Ectodermal cell (in vitro differentiated cells): ENCODE results near the gene CDKN2AIP.

Source experiments
- H3K27ac ChIP-seq: 2 replicates; pipeline ENCODE4 v1.7.0; 2013; ENCODE audit warnings: mild to moderate bottlenecking, low read depth, low read length; ENCODE audit not compliant: insufficient read depth, poor library complexity, severe bottlenecking
- H3K27me3 ChIP-seq: 2 replicates; pipeline ENCODE4 v1.7.0; 2013; ENCODE audit warnings: mild to moderate bottlenecking, low read length; ENCODE audit not compliant: insufficient read depth, control insufficient read depth, poor library complexity, severe bottlenecking
- H3K36me3 ChIP-seq: one replicate; pipeline ENCODE4 v1.7.0; 2013; ENCODE audit warnings: low read length; ENCODE audit not compliant: control insufficient read depth, insufficient read depth
- H3K4me1 ChIP-seq: one replicate; pipeline ENCODE4 v1.7.0; 2013; ENCODE audit warnings: low read length; ENCODE audit not compliant: control insufficient read depth, insufficient read depth
- H3K4me3 ChIP-seq: 2 replicates; pipeline ENCODE4 v1.7.0; 2013; ENCODE audit warnings: low read depth, low read length, control low read depth; ENCODE audit not compliant: insufficient read depth
- H3K9me3 ChIP-seq: 2 replicates; pipeline ENCODE4 v1.7.0; 2013; ENCODE audit warnings: mild to moderate bottlenecking, low read length, moderate library complexity; ENCODE audit not compliant: control insufficient read depth
- WGBS, 2 experiments: methylation state at CpG; one replicate each; pipeline ENCODE4 v1.1.7; 2013; ENCODE audit warnings: missing lambda C conversion rate in 2 of 2; 5-methylcytosine and 5-hydroxymethylcytosine counted together

Gene CDKN2AIP

DNA sequence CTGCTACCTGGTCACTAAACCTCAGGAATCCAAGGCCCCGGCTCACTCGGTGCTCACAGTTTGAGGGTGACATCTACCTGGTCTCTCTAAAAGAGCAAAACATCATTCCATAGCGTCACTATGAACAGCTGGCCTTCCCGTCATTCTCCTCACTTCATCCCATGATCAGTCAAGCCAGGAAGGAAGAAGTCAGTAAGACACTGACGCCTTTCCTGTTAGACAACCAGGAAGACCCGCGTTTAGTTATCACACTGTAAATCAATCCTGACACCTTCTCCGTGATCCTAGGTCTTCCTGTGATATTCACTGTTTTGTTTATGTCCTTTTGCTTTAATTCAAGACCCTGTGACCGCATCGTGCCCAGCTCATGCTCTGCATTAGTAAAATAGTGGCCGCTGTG lies 31.6 kb upstream of the CDKN2AIP start:
- Histone ChIP-seq H3K4me1 (peaks cover 12% of the 10 kb centered on the region), H3K27ac (no peak overlapping the region), H3K4me3 (no peak overlapping the region), H3K9me3 (no peaks in the 10 kb centered on the region), H3K27me3 (no peaks in the 10 kb centered on the region), H3K36me3 (no peaks in the 10 kb centered on the region)
- WGBS, 2 experiments = 93 to 95% methylated on average over 11 of the region's 11 CpGs

DNA sequence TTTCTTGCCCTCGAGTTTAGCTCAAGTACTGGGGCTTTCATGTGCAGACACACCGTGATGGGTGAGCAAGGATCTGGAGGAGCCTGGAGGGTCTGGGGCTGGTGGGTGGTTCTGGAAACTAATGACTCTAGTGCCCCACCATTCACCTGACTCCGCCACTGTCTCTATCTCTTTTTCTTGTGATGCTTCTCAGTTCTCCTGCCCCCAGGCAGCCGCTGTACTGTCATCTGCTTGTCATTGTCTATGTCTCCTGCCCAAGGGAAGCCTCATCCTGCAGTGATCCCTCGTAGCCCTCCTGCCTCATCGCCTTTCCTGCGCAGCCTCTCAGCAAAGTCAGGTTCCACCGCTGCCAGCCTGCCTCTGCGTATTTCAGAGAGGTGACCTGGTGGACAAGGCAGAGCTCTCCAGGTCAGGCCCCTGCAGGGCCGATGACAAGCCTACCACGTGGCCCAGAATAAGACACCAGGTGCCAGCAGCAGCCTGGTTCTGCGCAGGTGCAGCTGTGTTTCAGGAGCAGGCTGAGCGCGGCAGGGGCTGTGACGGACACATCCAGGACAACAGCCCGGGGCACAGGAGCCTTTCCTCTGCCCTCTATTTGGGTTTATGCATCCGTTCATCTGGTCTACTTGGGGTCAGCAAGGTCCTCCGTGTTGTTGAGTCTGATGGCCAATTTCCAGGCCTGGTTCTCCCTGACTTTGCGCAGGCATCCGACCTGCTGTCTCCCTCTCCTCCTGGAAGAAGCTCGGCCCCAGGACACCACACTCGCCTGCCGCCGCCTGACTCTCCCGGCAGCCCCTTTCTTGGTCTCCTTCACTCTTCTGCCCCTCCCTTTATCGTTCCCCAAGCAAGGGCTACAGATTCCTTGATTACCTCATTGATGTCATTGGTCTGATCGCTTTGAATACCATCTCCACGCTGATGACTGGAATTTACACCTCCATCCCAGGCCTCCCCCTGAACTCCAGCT lies 30.9 kb upstream of the CDKN2AIP start:
- Histone ChIP-seq H3K36me3 (no peaks in the 10 kb centered on the region), H3K27me3 (no peaks in the 10 kb centered on the region), H3K4me3 (no peak overlapping the region), H3K4me1 (peaks cover 5% of the 10 kb centered on the region), H3K9me3 (no peaks in the 10 kb centered on the region), H3K27ac (no peak overlapping the region)
- 93 to 95% methylated on average over 28 of the region's 28 CpGs for WGBS, 2 experiments

DNA sequence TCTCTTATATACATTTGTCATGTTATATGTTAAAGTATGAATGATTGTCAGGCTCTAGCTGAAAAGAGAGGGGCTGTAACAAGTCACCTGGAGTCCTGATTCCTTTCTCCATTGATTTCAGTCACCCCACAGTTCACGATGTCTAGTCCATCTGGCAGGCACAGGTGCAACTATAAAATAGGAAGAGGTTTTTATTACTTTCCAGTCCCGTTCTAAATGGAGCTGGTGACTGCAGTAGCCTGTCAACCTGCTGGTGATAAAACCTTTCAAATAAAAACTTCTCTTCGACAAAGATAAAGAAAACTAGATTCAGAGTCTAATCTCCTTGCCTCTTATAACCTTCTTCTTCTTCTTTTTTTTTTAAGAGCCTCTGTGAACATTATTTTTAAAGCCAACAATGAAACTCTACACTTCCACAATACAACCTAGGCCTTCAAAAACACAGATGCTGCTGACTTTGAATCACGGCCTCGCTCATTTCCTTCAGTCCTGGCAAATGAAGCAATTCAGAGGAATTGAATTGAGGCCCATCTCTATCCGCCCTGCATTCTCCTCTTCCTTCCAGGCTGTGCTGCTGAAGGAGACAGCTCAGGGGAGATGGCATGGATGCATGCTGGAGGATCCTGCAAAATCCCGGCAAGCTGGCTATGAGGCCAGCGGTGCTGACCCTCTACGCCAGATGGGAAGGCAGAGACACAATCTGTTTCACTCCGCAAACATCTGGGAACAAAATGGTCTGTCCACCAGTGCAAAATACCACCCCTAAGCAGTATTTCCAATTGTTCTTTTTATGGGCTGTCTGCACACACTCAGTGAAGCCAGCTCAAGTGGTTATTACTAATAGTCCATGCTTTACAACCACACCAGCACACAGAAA lies 27.3 kb upstream of the CDKN2AIP start:
- H3K9me3 ChIP-seq = no peaks in the 10 kb centered on the region
- H3K4me3 ChIP-seq = no peak overlapping the region
- no peaks in the 10 kb centered on the region for H3K4me1 ChIP-seq
- H3K36me3 ChIP-seq = no peaks in the 10 kb centered on the region
- no peaks in the 10 kb centered on the region for H3K27me3 ChIP-seq
- WGBS, 2 experiments = 91 to 92% methylated on average over 10 of the region's 10 CpGs
- no peak overlapping the region for H3K27ac ChIP-seq

DNA sequence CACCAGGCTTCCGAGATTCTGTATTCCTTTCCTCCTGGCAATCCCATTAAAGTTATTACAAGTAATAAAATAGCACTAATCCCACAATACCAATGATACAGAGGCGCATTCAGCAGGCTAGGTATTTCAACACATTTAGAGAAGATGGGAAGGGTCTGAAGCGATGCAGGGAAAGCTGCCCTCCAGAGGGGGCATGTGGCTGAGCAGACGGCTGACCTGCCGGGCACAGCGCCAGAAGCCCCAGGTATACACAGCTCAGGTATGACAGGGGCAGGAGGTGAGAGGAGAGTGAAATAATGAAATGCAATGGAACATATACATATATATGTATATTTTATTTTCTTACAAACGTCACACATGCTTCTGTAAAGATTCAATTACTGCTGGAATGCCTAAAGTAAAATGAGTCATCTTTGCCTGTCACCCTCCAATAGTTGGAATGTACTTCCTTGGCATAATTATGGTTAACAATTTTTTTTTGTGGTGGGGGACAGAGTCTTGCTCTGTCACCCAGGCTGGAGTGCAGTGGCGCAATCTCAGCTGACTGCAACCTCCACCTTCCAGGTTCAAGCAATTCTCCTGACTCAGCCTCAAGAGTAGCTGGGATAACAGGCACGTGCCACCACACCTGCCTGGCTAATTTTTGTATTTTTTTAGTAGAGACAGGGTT lies 21.3 kb upstream of the CDKN2AIP start:
- 92 to 93% methylated on average over 9 of the region's 9 CpGs for WGBS, 2 experiments
- Histone ChIP-seq H3K27me3 (no peaks in the 10 kb centered on the region), H3K9me3 (no peaks in the 10 kb centered on the region), H3K4me1 (no peaks in the 10 kb centered on the region), H3K27ac (no peak overlapping the region), H3K36me3 (no peaks in the 10 kb centered on the region), H3K4me3 (no peak overlapping the region)

DNA sequence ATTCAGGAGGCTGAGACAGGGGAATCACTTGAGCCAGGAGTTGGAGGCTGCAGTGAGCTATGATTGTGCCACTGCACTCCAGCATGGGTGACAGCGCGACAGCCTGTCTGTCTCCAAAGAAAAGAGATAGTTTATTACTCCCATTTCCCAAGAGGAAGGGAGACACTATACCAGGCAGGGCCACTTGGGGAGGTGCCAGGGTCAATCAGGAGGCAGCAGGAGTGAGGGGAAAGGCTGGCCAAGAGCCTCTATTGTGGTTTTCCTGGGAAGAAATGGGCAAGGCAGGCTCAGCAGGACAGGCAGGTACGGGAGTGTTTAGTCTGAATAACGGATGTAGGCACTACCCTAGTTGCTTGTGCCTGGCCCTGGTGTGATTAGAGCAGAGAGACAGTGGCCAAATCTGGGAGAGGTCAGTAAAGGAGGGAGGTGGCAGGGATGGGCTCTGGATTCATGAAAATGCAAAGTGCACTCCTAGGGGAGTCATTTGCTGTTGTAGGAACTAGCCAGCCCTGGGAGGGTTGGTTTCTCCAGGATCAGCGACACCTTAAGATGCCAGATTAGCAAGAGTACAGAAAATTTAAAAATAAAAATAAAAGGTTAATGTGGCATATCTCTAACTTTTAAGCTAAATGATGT lies 20.2 kb upstream of the CDKN2AIP start:
- WGBS, 2 experiments = 85 to 86% methylated on average over 5 of the region's 5 CpGs
- H3K4me3 ChIP-seq = no peak overlapping the region
- no peaks in the 10 kb centered on the region for H3K36me3 ChIP-seq
- no peaks in the 10 kb centered on the region for H3K27me3 ChIP-seq
- H3K9me3 ChIP-seq = no peaks in the 10 kb centered on the region
- no peak overlapping the region for H3K27ac ChIP-seq
- H3K4me1 ChIP-seq = no peaks in the 10 kb centered on the region

DNA sequence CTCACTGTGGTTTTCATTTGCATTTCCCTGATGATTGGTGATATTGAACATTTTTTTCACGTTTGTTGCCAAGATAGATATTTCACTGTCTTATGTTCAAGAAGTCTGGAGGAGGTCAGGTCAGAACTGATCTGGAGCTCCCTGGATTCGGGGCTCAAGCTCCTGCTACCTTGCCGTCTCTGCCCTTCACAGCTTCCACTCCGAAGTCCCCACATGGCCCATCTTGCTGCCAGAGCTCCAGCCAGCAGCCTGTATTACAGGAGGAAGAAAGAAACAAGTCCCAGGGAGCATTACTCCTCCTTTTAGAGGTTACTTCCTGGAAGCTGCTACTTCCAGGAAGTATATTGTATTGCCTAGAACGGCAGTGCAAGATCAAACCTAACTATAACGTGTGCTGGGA lies 17.9 kb upstream of the CDKN2AIP start:
- H3K4me3 ChIP-seq = no peak overlapping the region
- H3K27ac ChIP-seq = no peak overlapping the region
- H3K9me3 ChIP-seq = no peaks in the 10 kb centered on the region
- no peaks in the 10 kb centered on the region for H3K36me3 ChIP-seq
- WGBS, 2 experiments = 91 to 95% methylated on average over 6 of the region's 6 CpGs
- H3K27me3 ChIP-seq = no peaks in the 10 kb centered on the region
- no peaks in the 10 kb centered on the region for H3K4me1 ChIP-seq

DNA sequence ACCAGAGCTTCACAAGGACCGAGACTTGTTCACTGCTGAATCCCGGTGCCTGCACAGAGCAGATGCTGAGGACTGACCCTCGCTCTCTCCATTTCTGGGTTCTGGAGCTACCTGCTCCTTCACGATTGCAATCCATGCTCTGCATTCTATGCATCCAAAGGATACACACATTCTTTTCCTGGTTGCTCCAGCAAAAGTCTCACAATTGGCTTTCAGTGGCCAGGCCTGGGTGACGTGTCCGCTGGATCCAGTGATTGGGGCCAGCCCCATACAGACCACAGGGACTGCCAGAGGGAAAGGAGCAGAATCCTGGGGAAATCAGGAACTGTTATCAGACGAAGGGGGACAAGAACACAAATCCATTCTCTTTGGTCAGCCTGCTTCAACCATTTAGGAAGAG lies 14.9 kb upstream of the CDKN2AIP start:
- Histone ChIP-seq H3K4me3 (no peak overlapping the region), H3K9me3 (no peaks in the 10 kb centered on the region), H3K36me3 (no peaks in the 10 kb centered on the region), H3K27ac (no peak overlapping the region), H3K4me1 (no peaks in the 10 kb centered on the region), H3K27me3 (no peaks in the 10 kb centered on the region)
- WGBS, 2 experiments = 89 to 95% methylated on average over 7 of the region's 7 CpGs

DNA sequence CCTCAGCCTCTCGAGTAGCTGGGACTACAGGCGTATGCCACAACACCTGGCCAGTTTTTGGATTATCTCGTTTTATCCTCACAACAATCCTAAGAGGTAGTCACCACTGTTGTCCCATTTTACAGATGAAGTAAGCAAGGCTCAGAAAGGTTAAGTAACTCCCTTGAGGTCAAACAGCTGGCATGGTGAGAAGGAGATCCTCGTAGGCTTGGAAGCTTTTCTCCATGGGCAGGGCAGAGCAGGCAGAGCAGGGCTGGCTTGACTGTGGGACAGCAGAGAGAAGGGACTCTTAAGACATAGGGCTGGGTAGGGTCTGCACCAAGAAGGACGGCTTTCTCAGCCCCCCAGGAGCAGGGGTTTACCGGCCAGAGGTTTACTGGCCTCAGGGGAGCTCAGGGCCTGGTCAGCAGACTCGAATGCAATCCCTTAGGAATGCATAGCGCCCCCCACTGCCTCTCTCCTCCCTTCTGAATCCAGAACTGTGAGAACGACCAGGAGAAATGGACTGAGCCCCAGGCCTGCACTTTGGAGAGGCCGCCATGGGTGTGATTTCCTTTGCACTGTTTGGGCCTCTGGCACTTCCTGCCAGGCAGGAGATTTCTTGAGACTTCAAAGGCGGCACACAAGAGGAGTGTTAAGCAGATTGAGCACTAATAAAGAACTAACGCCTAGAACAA lies 14.0 kb upstream of the CDKN2AIP start:
- no peak overlapping the region for H3K4me3 ChIP-seq
- 42 to 43% methylated on average over 12 of the region's 12 CpGs for WGBS, 2 experiments
- H3K27me3 ChIP-seq = no peaks in the 10 kb centered on the region
- H3K36me3 ChIP-seq = no peaks in the 10 kb centered on the region
- H3K27ac ChIP-seq = peak overlapping the region; percentile 75
- no peaks in the 10 kb centered on the region for H3K4me1 ChIP-seq
- no peaks in the 10 kb centered on the region for H3K9me3 ChIP-seq

DNA sequence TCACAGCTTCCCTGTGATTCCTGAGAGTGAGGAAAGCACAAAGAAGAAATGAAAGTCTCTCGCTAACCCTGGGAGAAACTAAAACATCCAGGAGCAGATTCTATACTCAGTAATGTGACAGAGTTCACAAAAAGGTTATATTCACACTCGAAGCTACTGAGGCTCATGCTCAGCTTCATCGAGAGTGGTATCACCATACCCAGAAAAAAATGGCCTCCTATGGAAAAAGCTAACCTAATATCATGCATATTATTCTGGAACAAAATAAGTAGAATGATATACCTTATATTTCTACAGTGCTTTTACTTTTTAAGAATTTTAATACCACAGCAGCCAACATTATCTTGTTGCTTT lies 13.5 kb upstream of the CDKN2AIP start:
- H3K36me3 ChIP-seq = no peaks in the 10 kb centered on the region
- no peak overlapping the region for H3K4me3 ChIP-seq
- WGBS, 2 experiments = 40 to 55% methylated on average over 3 of the region's 3 CpGs
- H3K27me3 ChIP-seq = no peaks in the 10 kb centered on the region
- no peaks in the 10 kb centered on the region for H3K4me1 ChIP-seq
- H3K9me3 ChIP-seq = no peaks in the 10 kb centered on the region
- peak overlapping the region; percentile 75 for H3K27ac ChIP-seq
